Tibial nerve (tissue), 4 donors: ENCODE data around the gene B9D1.

Source experiments
- EP300 ChIP-seq, 2 donors: sonication (generic); formaldehyde crosslinking; IDR thresholded peaks; one replicate each; pipeline ENCODE4 v1.6.1; 2017; ENCODE audit warnings: antibody characterized with exemption in 2 of 2, mild to moderate bottlenecking in 1 of 2
- POLR2A ChIP-seq, 2 donors: fragments of 450-650 bp; IDR thresholded peaks; one replicate each; pipeline ENCODE4 v1.6.1; 2017; ENCODE audit warnings: antibody characterized with exemption in 2 of 2, mild to moderate bottlenecking in 2 of 2, moderate library complexity in 2 of 2
- TF ChIP-seq, protein P1 (sequence below), 5 experiments: fragments of 200-600 bp in 3 of 5; fragments of 450-650 bp in 2 of 5; sonication (generic) in 3 of 5; IDR thresholded peaks; one replicate each; pipeline ENCODE4 v1.5.1; 2016 to 2019; ENCODE audit warnings: antibody characterized with exemption in 5 of 5, mild to moderate bottlenecking in 3 of 5, moderate library complexity in 2 of 5

DNA sequence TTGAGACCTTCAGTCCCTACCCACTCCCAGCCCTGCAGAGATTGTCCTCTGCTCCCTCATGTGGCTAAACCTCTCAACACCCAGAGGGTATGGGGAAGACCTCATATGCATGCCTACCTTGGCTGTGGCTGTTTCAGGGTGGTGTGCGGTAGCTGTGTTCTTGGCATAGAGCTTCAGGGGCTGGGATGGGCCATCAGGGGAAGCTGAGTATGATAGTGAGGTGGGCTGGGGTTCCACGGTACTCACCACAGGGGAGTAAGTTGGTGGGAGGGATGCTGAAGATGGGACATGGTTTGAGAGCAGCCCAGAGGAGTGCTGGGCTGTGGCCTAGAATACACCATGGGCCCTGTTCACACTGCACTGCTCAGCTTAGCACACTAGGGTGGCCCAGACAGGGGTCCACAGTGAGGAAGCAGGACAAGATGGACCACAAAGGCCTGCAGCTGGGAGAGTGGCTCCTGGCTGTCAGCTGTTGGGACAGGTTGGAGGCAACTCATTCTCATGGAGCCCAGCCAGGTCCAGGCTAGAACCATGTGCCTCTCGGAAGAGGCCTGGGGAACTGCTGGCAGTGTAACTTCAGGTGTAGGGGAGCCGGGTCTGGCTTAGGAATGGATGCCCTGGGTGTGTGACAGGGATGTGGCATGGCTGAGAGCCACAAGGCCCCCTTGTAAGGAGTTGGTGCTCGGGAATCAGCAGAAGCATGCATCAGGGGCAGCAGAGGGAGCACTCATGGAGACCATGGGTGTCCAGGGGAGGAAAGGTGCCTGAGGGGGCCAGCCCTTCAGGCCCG lies 21.4 kb upstream of the B9D1 start:
- TF ChIP-seq, protein P1, sequence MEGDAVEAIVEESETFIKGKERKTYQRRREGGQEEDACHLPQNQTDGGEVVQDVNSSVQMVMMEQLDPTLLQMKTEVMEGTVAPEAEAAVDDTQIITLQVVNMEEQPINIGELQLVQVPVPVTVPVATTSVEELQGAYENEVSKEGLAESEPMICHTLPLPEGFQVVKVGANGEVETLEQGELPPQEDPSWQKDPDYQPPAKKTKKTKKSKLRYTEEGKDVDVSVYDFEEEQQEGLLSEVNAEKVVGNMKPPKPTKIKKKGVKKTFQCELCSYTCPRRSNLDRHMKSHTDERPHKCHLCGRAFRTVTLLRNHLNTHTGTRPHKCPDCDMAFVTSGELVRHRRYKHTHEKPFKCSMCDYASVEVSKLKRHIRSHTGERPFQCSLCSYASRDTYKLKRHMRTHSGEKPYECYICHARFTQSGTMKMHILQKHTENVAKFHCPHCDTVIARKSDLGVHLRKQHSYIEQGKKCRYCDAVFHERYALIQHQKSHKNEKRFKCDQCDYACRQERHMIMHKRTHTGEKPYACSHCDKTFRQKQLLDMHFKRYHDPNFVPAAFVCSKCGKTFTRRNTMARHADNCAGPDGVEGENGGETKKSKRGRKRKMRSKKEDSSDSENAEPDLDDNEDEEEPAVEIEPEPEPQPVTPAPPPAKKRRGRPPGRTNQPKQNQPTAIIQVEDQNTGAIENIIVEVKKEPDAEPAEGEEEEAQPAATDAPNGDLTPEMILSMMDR (IDR thresholded peaks at IDR 0.05), result no peak
- TF ChIP-seq POLR2A (IDR thresholded peaks at IDR 0.05), result no peak
- no peak for TF ChIP-seq EP300 (IDR thresholded peaks at IDR 0.05)
